Left cardiac atrium (tissue), 4 donors: ENCODE measurements around the gene CACNA1S. TPM values are rescaled to one million over a fixed set of nuclear protein-coding genes. Genes with fewer than 3 reads are reported as not detected.

Experiments used
- ATAC-seq, 2 donors: fragments of 200-7000 bp; cut with Tn5 transposase; one replicate each; pipeline ENCODE4 v1.9.1; 2020; ENCODE audit warnings: mild to moderate bottlenecking in 2 of 2, moderate library complexity in 2 of 2
- DNase-seq: peaks from one replicate; pipeline ENCODE4 v3.0.0-alpha.2; 2020
- intact Hi-C, 2 donors: fragments of 100-400 bp; cut with DNase I; formaldehyde crosslinking; loops; one replicate each; pipeline versions ENCODE4 v1.14.1 to v1.15.1; 2022 to 2023
- total RNA-seq, 2 donors: library from RNA; stranded (reverse); fragmentation: NEBNext Ultra II Directional; extraction: Animal tissue kit (Norgen Biotek cat#: 25700); gene quantifications; one replicate each; pipeline ENCODE4 v1.2.1, GENCODE V29; 2021
- donor health status: DM: no; HTN: yes; CAD: no.
- donor health status: DM: no; HTN: yes; CAD: no; lungs with severe emphysema.
- donor health status: DM: yes; HTN: yes; CAD: no.
- donor health status: Dilated cardiomyopathy.

CACNA1S gene
- total RNA-seq, 2 donors from 2014 or later = not detected

- intact Hi-C loops = no loop called here
- DNase-seq (no peak), ATAC-seq (no peak)
These were observed 32.1 kb downstream of the CACNA1S start for GRCh38 chr1:201080135-201080534.

- DNase-seq (no peak), ATAC-seq (no peak)
- intact Hi-C loops = no loop called here
These were observed 34.5 kb downstream of the CACNA1S start for GRCh38 chr1:201077736-201078135.

GRCh38 chr1:201077116-201077515, 35.1 kb downstream of the CACNA1S start:
- ATAC-seq (no peak), DNase-seq (no peak)
- intact Hi-C loops = no loop called here

- ATAC-seq (no peak), DNase-seq (no peak)
- intact Hi-C loops = no loop called here
These were observed 36.1 kb downstream of the CACNA1S start for GRCh38 chr1:201076092-201076491.

- DNase-seq = no peak
These were observed 38.2 kb downstream of the CACNA1S start for GRCh38 chr1:201074018-201074417.

GRCh38 chr1:201072922-201073321, 39.3 kb downstream of the CACNA1S start:
- ATAC-seq (peak in 1 of 2 donors; percentile 28), DNase-seq (no peak)
- intact Hi-C loops = no loop called here

More at GRCh38 chr1:201074018-201074417, 38.2 kb downstream of the CACNA1S start:
- intact Hi-C loops = no loop called here
- ATAC-seq = no peak

- ATAC-seq (no peak), DNase-seq (no peak)
- intact Hi-C loops = no loop called here
These were observed 40.1 kb downstream of the CACNA1S start for GRCh38 chr1:201072149-201072548.

GRCh38 chr1:201069636-201070035, 42.6 kb downstream of the CACNA1S start:
- no peak for ATAC-seq
- intact Hi-C loops = no loop called here
- DNase-seq = no peak

GRCh38 chr1:201068976-201069375, 43.2 kb downstream of the CACNA1S start:
- DNase-seq (no peak), ATAC-seq (no peak)
- intact Hi-C loops = no loop called here

- intact Hi-C loops = no loop called here
- no peak for DNase-seq
- ATAC-seq = no peak
These were observed 45.2 kb downstream of the CACNA1S start for GRCh38 chr1:201066986-201067385.

- no peak for DNase-seq
- intact Hi-C loops = no loop called here
- ATAC-seq = no peak
These were observed 46.5 kb downstream of the CACNA1S start for GRCh38 chr1:201065686-201066085.

GRCh38 chr1:201064806-201065205, 47.4 kb downstream of the CACNA1S start:
- no peak for DNase-seq
- intact Hi-C loops = no loop called here
- no peak for ATAC-seq

GRCh38 chr1:201063145-201063544, 49.1 kb downstream of the CACNA1S start:
- no peak for ATAC-seq
- DNase-seq = no peak
- intact Hi-C loops = no loop called here

GRCh38 chr1:201062511-201063091, 49.6 kb downstream of the CACNA1S start:
- DNase-seq (no peak), ATAC-seq (no peak)
- intact Hi-C loops = no loop called here

- intact Hi-C loops = no loop called here
- no peak for DNase-seq
- no peak for ATAC-seq
These were observed 50.3 kb downstream of the CACNA1S start for GRCh38 chr1:201061886-201062285.

GRCh38 chr1:201061049-201061448, 51.2 kb downstream of the CACNA1S start:
- ATAC-seq (peak in 1 of 2 donors; percentile 15), DNase-seq (no peak)
- intact Hi-C loops = no loop called here

GRCh38 chr1:201060586-201060985, 51.6 kb downstream of the CACNA1S start:
- no peak for DNase-seq
- no peak for ATAC-seq
- intact Hi-C loops = no loop called here

GRCh38 chr1:201059871-201060555, 52.2 kb downstream of the CACNA1S start:
- ATAC-seq = peak in 1 of 2 donors; percentile 45
- intact Hi-C loops = no loop called here
- no peak for DNase-seq

GRCh38 chr1:201059401-201059800, 52.8 kb downstream of the CACNA1S start:
- DNase-seq = no peak
- intact Hi-C loops = no loop called here
- no peak for ATAC-seq

GRCh38 chr1:201054091-201054543, 58.1 kb downstream of the CACNA1S start:
- peak; percentile 8 to 62 for ATAC-seq
- DNase-seq = no peak
- intact Hi-C loops = no loop called here
